HG03139 (cell line): Measurements from ENCODE around the gene UNC5C.

Experiments used
- ATAC-seq: cut with Tn5 transposase; IDR thresholded peaks from one replicate; pipeline ENCODE4 v1.9.1; 2021; ENCODE audit not compliant: unreplicated experiment

The UNC5C gene

DNA sequence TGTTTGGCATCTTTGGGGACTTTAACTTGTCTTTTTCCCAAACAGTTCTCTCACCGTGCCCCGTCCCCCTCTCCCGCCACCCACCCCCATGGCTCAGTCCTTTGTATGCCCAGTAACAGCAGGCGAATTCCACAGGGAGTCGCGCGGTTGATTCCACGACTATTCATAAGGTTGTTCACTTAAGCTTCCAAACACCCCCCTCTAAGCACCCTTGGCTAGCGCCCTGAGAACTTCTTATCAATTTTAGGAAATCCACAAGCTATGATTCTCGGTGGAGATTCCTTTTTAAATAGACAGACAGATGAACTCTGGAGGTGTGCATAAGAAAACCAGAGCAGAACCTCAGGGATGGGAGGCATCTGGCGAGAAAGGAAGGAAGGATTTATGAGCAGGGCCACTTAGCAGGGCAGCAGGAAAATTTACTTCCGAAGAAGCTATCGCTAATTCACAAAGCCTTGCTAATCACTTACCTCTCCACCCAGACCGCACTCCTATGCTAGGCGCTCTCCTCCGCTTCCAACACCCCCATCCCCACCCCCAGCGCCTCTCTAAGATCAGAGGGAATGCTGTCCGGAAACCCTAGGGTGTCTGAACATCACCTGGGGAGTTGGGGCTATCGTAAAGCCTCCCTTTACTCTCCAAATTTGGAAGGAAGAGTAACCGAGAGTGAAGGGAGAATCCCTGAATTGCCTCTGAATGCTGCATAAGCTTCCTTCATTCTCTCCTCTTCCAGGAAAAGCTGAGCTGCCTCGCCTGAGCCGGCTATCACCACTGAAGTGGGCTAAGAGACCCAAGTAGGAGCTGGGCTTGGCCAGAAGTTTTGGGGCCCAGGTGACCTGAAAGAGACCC is 1.7 kb downstream of the UNC5C start:
- no peak for ATAC-seq

DNA sequence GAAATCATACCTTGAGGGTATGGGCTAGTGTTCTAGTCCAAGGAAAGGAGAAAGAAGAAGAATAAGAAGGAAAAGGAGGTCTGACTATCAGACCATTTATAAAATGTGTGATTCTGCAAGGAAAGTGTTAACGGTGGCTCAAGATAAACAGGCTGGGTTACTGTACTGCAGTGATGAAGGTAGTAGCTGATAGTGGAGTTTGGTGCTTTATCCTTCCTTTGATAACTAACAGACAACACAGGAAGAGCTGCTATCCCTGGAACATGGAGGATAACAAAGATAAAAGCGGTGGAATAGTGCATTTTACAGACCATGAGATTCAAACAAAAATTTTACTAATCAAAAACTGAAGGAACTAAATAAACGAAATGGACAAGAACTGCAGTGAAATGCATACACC is 2.6 kb downstream of the UNC5C start:
- no peak for ATAC-seq

DNA sequence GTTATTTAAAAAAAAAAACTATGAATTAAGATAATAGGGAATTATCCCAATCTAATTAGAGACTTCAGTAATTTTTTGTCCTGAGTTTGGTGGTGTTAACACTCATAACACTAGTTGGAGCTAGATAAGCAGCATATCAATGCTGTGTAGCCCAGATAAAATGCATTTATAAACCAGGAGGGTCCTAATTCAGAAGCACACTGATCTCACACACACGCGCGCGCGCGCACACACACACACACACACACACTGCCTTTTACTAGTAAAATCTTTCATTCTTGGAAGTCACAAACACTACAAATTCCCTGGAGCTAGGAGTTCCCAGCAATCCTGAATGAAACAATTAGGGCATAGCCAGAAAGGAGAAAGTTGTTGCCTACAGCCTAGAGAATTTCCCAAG is 3.2 kb downstream of the UNC5C start:
- ATAC-seq, result no peak

DNA sequence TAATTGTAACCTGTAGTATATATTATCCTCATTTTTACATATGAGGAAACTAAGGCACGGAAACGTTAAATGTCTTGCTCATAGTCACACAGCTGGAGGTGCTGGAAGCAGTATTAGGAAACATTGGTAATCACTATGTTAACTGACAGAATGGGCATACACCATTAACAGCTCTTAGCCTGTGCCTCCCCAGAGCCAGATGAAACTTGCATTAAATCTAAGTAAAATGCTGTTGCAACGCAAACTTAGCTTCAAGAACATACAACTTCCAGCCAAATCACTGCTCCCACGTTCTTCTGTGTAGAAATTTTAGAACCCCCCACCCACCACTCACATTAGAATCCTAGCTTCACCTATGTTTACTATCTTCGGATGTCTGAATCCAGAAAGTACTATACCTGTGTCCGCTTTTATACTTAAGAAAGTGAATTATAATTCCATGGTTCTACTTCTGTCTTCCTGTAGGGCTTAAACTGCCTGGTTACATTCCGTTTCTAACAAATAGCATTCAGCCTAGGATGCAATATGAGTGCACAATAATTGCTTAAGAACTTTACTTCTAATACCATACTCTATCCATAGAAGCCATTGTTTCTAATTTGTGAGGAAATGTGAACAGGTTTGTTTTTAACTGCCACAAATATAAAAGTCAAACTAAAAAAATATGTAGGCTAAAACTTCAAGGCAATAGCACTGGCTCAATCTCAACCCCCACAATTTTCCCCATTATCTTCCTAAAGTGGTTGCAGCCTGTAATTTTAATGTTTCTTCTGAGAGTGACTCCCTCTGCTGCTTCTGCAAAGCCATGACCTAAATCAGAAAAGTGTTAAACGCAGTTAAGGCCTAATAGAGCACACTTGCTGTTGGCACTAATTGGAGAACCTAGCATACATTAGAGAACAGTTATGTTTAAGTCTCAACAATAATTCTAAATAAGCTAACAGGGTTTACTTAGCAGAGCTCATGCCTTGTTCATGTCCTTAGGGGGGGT is 4.4 kb downstream of the UNC5C start:
- ATAC-seq, result no peak

DNA sequence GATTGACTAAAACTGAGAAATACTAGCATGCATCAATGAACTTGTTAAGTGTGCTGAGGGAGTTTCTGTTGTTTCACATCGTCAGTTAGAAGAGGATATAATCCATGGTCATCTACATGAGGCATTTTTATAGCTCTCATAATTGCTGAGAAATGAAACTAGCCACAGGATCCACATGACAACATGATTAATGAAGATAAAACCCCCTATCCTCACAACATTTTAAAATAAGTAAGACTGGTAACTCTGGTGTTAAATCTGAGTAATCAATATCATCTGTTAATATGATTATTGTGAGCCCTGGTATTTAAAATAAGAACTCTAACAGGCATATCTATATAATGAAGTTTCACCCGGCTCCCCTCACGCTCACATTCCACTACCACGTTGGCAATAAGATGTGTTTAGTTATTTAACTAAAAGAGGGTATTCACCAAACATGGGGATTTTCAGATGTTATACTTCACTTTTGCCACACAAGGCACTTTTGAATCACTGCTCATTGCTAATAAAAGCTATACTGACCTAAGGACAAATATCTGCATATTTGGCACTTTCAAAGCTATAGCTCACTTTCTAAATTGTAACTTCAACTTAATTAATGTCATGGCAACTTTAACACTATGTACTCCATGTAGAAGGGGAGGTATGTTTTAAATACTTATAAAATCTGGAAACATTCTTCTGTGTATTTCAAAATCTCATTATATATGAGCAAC is 6.7 kb downstream of the UNC5C start:
- ATAC-seq, result no peak

DNA sequence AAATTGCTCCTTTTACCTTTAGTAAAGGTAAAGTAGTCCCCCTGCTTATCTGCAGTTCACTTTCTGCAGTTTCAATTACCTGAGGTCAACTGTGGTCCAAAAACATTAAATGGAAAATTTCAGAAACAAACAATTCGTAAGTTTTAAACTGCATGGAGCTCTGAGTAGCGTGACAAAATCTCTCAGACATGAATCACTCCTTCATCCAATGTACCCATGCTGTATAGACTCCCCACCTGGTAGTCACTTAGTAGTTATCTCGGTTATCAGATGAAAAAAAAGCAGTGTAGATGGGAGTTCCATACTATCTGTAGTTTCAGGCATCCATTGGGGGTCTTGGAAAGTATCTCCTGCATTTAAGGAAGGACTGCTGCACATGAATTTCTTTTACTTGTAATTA is 7.7 kb downstream of the UNC5C start:
- ATAC-seq, result no peak

DNA sequence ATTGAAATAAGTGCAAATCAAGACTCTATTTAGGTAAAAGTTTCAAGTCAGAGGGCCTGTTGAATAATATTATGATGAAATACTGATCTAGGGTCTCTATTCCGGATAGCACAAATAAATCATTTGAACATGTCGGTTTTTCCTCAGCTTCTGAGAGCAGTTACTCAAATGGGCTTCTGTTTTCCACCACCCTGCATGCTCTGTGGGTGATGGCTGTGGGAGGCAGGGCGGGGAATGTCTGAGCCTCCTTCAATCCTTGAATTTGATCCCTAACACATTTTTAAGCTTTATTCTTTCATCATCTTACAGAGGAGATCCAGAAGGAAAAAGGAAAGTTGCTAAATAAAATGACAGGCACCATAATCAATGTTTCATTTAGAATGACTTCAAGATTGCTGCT is 8.5 kb downstream of the UNC5C start:
- ATAC-seq, result no peak

DNA sequence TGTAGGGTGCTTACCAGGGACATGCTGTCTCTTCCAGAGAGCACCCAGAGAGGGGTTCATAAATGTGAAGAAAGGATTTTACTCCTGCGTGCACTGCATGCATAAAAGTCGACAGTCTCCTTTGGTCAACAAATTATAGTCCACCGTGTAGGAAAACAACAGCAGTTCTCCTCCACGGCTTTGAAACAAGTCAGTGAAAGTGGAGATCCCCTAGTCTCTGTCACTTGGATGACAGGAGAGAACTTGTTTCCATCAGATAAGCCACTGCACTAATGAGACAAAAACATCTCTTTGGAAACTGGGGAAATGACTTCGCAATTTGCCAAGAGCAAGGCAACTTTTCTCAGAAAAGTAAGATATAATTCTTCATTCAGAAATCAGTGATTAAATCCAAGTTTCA is 9.7 kb downstream of the UNC5C start:
- no peak for ATAC-seq

DNA sequence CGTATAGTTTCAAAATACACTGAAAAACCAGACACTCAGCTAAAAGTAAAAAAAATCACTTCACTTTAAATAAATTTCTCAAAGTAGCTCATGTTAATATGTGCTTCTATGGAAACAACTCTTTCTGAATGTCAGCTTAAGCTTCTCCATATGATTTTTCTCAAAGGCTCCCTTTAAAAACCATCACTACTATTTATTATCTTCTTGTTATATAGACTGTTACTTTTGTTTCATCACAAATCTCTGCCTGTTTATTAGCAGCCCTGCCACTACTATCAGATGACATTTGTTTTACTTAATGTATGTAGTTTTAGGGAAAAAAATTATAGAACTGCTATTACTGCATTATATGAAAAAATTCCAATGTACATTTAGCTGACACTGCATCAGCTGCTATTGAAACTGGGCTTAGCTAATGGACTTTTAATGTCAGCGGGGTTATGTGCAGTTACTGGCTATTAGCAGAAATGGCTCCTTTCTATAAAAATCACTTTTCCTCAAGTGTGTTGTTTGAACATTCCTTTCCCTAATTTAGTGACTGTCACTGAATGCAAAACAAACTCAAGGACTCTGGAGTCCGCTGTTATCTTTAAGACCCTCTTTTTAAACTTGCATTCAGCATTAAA is 10.8 kb downstream of the UNC5C start:
- no peak for ATAC-seq

DNA sequence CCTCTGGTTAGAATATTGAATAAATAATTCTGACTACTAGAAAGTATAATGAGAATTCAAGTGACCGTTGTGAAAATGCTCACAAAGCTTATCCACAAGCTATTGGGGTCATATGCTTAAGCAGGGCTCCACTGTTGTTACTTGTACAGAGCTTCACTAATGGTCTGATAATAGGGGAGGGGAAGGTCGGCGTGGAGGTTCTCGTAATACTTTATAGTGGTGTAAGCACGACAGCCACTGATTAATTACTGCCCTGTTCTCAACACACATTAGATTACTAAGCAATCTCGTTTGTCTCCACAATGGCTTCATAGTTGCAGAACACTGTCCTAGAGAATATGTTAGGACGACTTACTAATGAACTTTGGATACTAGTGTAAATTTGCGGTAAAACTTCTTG is 11.6 kb downstream of the UNC5C start:
- no peak for ATAC-seq

DNA sequence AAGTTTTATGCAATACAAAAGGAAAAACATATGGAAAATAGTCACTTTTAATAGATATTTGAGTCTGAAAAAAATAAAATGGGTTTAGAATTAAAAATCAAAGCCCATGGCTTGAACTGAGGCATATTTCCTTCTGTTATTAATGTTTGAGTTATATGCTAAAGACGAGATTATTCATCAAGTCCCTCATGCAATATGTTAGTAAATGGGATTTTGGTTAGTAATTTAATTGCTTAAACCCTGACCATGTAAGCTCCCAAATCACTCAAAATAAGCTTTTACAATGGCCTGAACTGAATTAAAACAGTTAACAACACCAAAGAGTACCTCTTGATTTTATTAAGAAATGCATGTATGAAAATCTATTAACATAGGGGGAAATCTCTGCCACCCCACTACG is 12.1 kb downstream of the UNC5C start:
- ATAC-seq, result no peak

DNA sequence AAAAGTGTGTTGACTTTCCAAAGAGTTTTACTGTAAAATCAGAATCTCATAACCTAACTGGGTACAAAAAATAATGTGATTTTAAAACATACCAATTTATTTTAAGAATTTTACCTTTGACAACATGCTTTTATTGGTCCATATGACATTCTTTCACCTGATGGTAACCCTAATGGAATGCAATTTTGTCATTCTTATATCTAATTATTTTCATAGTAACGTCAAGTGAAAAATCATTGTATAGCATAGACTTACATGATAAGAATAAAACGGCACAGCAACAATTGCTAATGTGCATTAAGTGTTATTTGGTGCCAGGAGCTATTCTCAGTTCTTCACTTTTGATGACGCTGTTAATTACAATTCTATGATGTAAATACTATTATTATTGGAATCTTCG is 13.6 kb downstream of the UNC5C start:
- ATAC-seq, result no peak

DNA sequence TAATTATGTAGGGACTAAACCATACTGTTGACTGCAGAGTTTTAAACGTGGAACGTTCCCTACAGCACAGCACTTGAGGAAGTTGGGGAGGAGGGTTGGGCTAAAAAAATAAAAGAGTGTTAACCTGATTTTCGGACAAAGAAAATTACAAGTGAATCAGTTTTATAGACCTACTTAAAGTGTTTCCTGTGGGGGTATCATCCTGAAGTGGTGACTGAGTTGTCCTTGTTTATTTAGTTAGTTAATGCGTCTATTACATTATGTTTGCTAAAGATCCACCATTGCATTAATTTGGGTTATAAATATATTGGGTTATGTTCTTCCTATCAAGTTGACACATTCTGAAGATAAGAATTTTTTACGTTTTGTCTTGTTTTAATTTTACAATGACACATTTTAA is 14.7 kb downstream of the UNC5C start:
- no peak for ATAC-seq

DNA sequence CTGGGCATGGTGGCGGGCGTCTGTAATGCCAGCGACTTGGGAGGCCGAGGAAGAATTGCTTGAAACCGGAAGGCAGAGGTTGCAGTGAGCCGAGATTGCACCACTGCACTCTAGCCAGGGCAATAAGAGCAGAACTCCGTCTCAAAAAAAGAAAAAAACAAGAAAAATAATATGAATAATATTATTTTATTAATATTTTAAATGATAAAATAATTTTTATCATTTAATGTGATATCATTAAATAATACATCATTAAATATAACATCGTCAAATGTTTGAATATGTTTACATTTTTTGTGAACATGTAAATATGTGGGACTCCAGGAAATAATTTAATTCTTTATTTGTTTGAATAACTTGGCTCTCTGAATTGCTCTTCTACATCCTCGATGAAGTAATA is 15.5 kb downstream of the UNC5C start:
- no peak for ATAC-seq

DNA sequence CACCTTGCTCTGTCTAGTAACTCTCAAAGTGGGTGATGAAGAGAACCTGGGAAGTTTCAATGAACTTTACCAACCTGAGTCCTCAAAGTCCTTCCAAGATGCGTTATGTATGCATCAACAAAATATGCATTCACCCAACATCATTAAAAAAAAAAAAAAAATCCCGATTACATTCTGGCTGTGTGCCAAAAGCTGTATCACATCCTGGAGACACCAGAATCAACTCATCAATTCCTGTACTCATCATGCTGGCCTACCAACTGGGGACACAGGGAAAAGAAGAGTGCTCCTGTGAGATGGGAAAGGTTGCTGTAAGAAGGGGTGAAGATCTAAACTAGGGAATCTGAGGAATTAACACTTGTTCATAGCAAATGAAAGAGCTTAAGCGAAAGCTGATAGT is 16.5 kb downstream of the UNC5C start:
- ATAC-seq, result no peak

DNA sequence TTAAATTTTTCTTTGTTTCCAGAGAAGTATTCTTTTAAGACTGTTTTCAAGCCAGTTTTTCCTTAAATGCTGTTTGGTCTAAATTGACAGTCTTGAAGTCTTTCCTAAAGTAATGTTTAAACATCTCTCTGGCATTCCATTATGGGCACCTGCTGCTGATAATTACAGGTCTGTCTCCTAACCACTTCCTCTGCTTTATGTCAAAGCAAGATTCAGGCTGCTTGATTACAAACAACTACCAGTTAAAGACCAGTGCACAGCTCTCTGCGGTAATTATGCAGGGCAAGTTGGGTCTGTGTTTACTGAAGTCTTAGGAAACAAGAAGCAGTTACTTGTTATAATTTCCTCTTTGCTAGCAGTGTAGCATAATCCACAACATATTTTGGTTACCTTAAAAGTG is 17.6 kb downstream of the UNC5C start:
- no peak for ATAC-seq

DNA sequence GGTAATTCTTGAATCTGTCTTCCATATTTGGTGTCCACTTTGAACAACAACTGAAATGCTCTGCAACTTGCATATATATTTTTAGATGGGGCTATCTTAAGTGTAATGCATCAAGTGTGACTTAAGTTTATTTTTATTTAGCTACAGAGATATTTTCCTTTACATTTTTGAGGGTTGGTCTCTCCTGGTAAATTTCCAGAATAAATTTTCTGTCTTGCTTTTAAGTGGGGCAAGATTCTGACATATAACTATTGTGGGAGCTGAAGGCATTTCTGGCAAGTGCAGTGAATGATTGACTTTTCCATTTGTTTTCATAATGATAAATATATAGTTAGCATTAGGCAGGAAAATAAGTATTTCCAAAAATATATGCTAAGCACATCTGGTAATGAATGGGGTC is 18.8 kb downstream of the UNC5C start:
- ATAC-seq, result no peak

DNA sequence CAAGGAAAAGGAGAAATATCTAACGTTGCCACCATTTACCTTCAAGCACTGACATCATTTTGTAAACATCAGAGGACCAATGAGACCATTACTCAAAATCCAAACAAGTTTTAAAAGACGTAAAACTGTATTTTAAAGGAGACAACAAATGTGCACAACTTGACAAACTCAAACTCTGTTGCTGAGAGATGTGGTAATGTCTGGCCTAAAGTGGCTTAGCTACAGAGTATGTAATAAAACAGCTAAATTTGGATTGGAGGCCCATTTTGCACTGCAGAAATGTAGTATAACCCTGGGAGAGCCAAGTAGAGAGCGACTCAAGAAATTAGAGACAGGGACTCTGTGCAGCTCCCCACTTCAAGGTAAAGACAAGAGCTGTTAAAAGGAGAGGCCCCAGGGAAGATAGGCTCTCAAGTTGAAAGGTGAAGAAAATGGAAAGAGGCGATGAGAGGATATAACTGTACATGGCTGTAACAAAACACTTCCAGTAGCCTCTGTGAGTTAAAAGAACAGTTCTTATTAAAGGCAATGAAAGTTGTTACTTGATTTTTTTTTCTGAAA is 20.3 kb downstream of the UNC5C start:
- ATAC-seq, result no peak

DNA sequence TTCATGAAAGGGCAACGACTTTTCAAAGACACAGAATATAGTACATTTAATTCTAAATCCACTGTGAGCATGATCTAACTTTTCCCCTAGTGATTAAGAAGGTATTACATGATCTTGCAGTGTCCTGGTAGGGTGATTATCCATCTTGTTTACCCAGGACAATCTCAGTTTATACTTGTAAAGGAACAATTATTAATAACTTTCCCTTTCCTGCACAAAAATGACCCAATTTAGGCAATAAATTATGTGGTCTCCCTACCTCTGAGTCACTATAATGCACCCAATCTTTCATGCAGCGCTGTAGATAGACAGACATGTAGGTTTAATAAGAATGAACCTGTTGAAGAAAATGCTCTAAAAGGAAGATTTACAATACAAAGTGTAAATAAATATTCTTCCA is 22.7 kb downstream of the UNC5C start:
- ATAC-seq, result no peak

DNA sequence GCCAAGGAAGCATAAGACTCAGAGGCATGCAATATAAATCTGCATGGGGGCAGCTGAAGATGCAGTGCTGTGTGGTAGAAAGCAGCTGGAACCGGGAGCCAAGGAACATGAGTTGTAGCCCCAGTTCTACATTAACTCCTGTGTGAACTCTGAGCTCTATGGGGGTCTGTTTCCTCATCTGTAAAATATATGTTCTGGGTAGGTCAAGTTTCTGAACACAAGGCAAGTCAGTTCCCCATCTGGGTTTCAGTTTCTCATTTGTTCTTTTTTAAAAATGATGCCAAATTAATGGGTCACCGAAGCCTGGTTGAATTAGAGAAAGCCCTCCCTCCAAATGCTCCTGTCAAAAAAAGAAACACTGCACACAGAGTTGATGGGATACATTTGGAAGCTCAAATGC is 24.0 kb downstream of the UNC5C start:
- ATAC-seq, result no peak

DNA sequence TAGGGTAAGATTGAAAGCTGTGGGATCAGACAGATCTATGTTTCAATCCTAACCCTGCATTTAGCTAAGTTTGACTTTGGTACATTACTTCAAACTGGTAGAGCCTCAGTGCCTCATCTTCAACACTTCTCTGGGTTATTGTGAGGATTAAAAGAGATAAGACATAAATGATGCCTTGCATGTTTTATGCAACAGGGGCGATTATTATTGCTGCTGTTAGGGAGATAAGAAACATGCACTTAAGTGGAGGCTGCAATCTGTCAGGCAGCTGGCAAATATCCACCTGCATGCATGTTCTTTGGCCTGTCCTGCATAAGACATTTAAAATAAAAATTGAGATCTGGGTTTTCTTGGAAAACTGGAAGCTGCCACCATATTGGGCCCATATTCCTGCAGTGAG is 24.6 kb downstream of the UNC5C start:
- no peak for ATAC-seq
